ENCODE results near the gene PHF23. TPM values are rescaled to one million over a fixed set of nuclear protein-coding genes. Genes with fewer than 3 reads are reported as not detected.

Gene PHF23
- total and polyA plus RNA-seq, 3 experiments from 2014 or later = 25.8 to 51.9 (median 48.0) TPM

GRCh38 chr17:7256766-7257456 lies 17.7 kb upstream of the PHF23 start:
- POLR2A ChIA-PET = no interaction called here

GRCh38 chr17:7254511-7254910 lies 15.3 kb upstream of the PHF23 start:
- Histone ChIP-seq H3K4me1 (ENCODE audit: insufficient read depth, low read length) (peaks cover 24% of the 10 kb centered on the region), H3K27ac (ENCODE audit: low read depth, low read length) (no peak overlapping the region), H3K4me3 (ENCODE audit: low read length) (no peak overlapping the region), H3K27me3 (ENCODE audit: insufficient read depth, low read length, poor library complexity, severe bottlenecking) (no peaks in the 10 kb centered on the region), H3K9me3 (ENCODE audit: low read length) (no peaks in the 10 kb centered on the region), H3K36me3 (ENCODE audit: insufficient read depth, low read length) (peaks cover 10% of the 10 kb centered on the region)
- Mint-ChIP-seq H3K27ac (peak overlapping the region in 5 of 8 donors; percentile 43 to 95 (median 69)), H3K4me3 (peak overlapping the region in 4 of 7 donors; percentile 13 to 71 (median 26)), H3K4me1 (peaks cover 28 to 40% (median 29%) of the 10 kb centered on the region in 3 donors), H3K9me3 (no peaks in the 10 kb centered on the region), H3K36me3 (peaks cover 3 to 64% (median 7%) of the 10 kb centered on the region in 3 donors), H3K27me3 (peaks cover 0 to 2% of the 10 kb centered on the region in 2 donors)
- CTCF ChIA-PET = interaction anchor here (1.2 kb wide), 1 partner anchor 20 kb away, joined by 3 read pairs; the partner anchor contains the start of gene DVL2
- DNase-seq = no peak
- POLR2A ChIA-PET = interaction anchor here (0.6 kb wide), 1 partner anchor 431 kb away, joined by 3 read pairs; no protein-coding TSS in a partner anchor

More at GRCh38 chr17:7256766-7257456, 17.7 kb upstream of the PHF23 start:
- Mint-ChIP-seq H3K4me1 (peaks cover 16 to 37% (median 19%) of the 10 kb centered on the region in 3 donors), H3K4me3 (no peak overlapping the region), H3K9me3 (no peaks in the 10 kb centered on the region), H3K36me3 (peaks cover 3 to 60% (median 7%) of the 10 kb centered on the region in 3 donors), H3K27me3 (peaks cover 0 to 2% of the 10 kb centered on the region in 2 donors), H3K27ac (peak overlapping the region in 3 of 8 donors; percentile 1 to 66 (median 56))
- no peaks in the 10 kb centered on the region for H3K9me3 ChIP-seq (ENCODE audit: low read length)
- CTCF ChIA-PET = interaction anchor here (1.2 to 1.6 kb wide), 2 partner anchors 9 to 98 kb away, joined by 3 to 4 read pairs; partner anchors contain the start of gene TMEM95
- no peak overlapping the region for H3K27ac ChIP-seq (ENCODE audit: low read depth, low read length)
- no peaks in the 10 kb centered on the region for H3K27me3 ChIP-seq (ENCODE audit: insufficient read depth, low read length, poor library complexity, severe bottlenecking)
- no peak for DNase-seq
- H3K36me3 ChIP-seq (ENCODE audit: insufficient read depth, low read length) = peaks cover 10% of the 10 kb centered on the region
- no peak overlapping the region for H3K4me3 ChIP-seq (ENCODE audit: low read length)
- H3K4me1 ChIP-seq (ENCODE audit: insufficient read depth, low read length) = peaks cover 12% of the 10 kb centered on the region

- Mint-ChIP-seq H3K4me1 (peaks cover 38 to 52% (median 41%) of the 10 kb centered on the region in 3 donors), H3K36me3 (peaks cover 3 to 55% (median 7%) of the 10 kb centered on the region in 3 donors), H3K9me3 (no peaks in the 10 kb centered on the region), H3K27me3 (peaks cover 0 to 2% of the 10 kb centered on the region in 2 donors), H3K4me3 (peak overlapping the region; percentile 94 to 98 (median 96)), H3K27ac (peak overlapping the region; percentile 97 to 100 (median 99))
- peak overlapping the region; percentile 97 for H3K27ac ChIP-seq (ENCODE audit: low read depth, low read length)
- ChIA-PET CTCF (no interaction called here), POLR2A (no interaction called here)
- no peaks in the 10 kb centered on the region for H3K9me3 ChIP-seq (ENCODE audit: low read length)
- H3K36me3 ChIP-seq (ENCODE audit: insufficient read depth, low read length) = peaks cover 10% of the 10 kb centered on the region
- DNase-seq = no peak
- peaks cover 33% of the 10 kb centered on the region for H3K4me1 ChIP-seq (ENCODE audit: insufficient read depth, low read length)
- no peaks in the 10 kb centered on the region for H3K27me3 ChIP-seq (ENCODE audit: insufficient read depth, low read length, poor library complexity, severe bottlenecking)
- H3K4me3 ChIP-seq (ENCODE audit: low read length) = peak overlapping the region; percentile 85
Observed at GRCh38 chr17:7253082-7253481, 13.8 kb upstream of the PHF23 start.

- CTCF ChIA-PET = interaction anchor here (1.1 kb wide), 1 partner anchor 14 kb away, joined by 4 read pairs; no protein-coding TSS in a partner anchor
- Mint-ChIP-seq H3K36me3 (peaks cover 3 to 52% (median 7%) of the 10 kb centered on the region in 3 donors), H3K4me1 (peaks cover 38 to 55% (median 41%) of the 10 kb centered on the region in 3 donors), H3K27ac (peak within 1 kb of the TSS; percentile 97 to 100 (median 99)), H3K27me3 (peaks cover 0 to 2% of the 10 kb centered on the region in 2 donors), H3K4me3 (peak within 1 kb of the TSS; percentile 94 to 98 (median 96)), H3K9me3 (no peaks in the 10 kb centered on the region)
- no peaks in the 10 kb centered on the region for H3K27me3 ChIP-seq (ENCODE audit: insufficient read depth, low read length, poor library complexity, severe bottlenecking)
- H3K4me3 ChIP-seq (ENCODE audit: low read length) = peak within 1 kb of the TSS; percentile 85
- H3K9me3 ChIP-seq (ENCODE audit: low read length) = no peaks in the 10 kb centered on the region
- DNase-seq = peak; percentile 82 to 99 (median 87)
- POLR2A ChIA-PET = interaction anchor here (1.3 to 2.5 kb wide), 2 partner anchors 10 to 13 kb away, joined by 13 to 16 read pairs; partner anchors contain the start of genes GABARAP and PHF23
- peak within 1 kb of the TSS; percentile 97 for H3K27ac ChIP-seq (ENCODE audit: low read depth, low read length)
- H3K36me3 ChIP-seq (ENCODE audit: insufficient read depth, low read length) = peaks cover 10% of the 10 kb centered on the region
- peaks cover 33% of the 10 kb centered on the region for H3K4me1 ChIP-seq (ENCODE audit: insufficient read depth, low read length)
Observed at GRCh38 chr17:7252176-7253043, 13.2 kb upstream of the PHF23 start, which contains the start of gene ELP5. Gene ELP5, plus strand, starts transcription at chr17:7252215. Its CDS starts 336 bp downstream, at chr17:7252551.

GRCh38 chr17:7251661-7252175 lies 12.5 kb upstream of the PHF23 start, which contains the start of gene CTDNEP1:
Gene CTDNEP1, minus strand, starts transcription at chr17:7251734. Its CDS starts 438 bp downstream, at chr17:7251296.
- ChIA-PET CTCF (interaction anchor here (1.1 to 1.2 kb wide), 2 partner anchors 9 to 13 kb away, joined by 4 to 6 read pairs; partner anchors contain the start of gene GABARAP), POLR2A (interaction anchor here (0.7 to 2.5 kb wide), 5 partner anchors 9 to 868 kb away, joined by 3 to 16 read pairs (median 6); partner anchors contain the start of genes DVL2, GABARAP and PHF23)
- H3K36me3 ChIP-seq (ENCODE audit: insufficient read depth, low read length) = peaks cover 16% of the 10 kb centered on the region

GRCh38 chr17:7250695-7251627 lies 11.7 kb upstream of the PHF23 start:
- peak overlapping the region; percentile 68 for H3K4me3 ChIP-seq (ENCODE audit: low read length)
- Mint-ChIP-seq H3K27me3 (peaks cover 0 to 2% of the 10 kb centered on the region in 2 donors), H3K9me3 (no peaks in the 10 kb centered on the region), H3K4me1 (peaks cover 41 to 55% (median 46%) of the 10 kb centered on the region in 3 donors), H3K4me3 (peak overlapping the region; percentile 94 to 98 (median 96)), H3K27ac (peak overlapping the region; percentile 86 to 100 (median 96)), H3K36me3 (peaks cover 0 to 51% (median 14%) of the 10 kb centered on the region in 3 donors)
- peak in 2 of 5 donors; percentile 10 to 35 for DNase-seq
- ChIA-PET CTCF (interaction anchor here (1.1 to 1.2 kb wide), 2 partner anchors 8 to 13 kb away, joined by 4 to 6 read pairs; partner anchors contain the start of gene GABARAP), POLR2A (interaction anchor here (0.7 to 2.5 kb wide), 5 partner anchors 8 to 868 kb away, joined by 3 to 16 read pairs (median 6); partner anchors contain the start of genes DVL2, GABARAP and PHF23)
- H3K27me3 ChIP-seq (ENCODE audit: insufficient read depth, low read length, poor library complexity, severe bottlenecking) = no peaks in the 10 kb centered on the region
- H3K27ac ChIP-seq (ENCODE audit: low read depth, low read length) = peak overlapping the region; percentile 97
- H3K9me3 ChIP-seq (ENCODE audit: low read length) = no peaks in the 10 kb centered on the region
- peaks cover 33% of the 10 kb centered on the region for H3K4me1 ChIP-seq (ENCODE audit: insufficient read depth, low read length)
- H3K36me3 ChIP-seq (ENCODE audit: insufficient read depth, low read length) = peaks cover 23% of the 10 kb centered on the region

More at GRCh38 chr17:7251661-7252175, 12.5 kb upstream of the PHF23 start, which contains the start of gene CTDNEP1:
- no peaks in the 10 kb centered on the region for H3K9me3 ChIP-seq (ENCODE audit: low read length)
- Mint-ChIP-seq H3K4me3 (peak within 1 kb of the TSS; percentile 94 to 98 (median 96)), H3K27me3 (peaks cover 0 to 2% of the 10 kb centered on the region in 2 donors), H3K9me3 (no peaks in the 10 kb centered on the region), H3K27ac (peak within 1 kb of the TSS; percentile 97 to 100 (median 99)), H3K4me1 (peaks cover 38 to 55% (median 41%) of the 10 kb centered on the region in 3 donors), H3K36me3 (peaks cover under 1 to 50% (median 10%) of the 10 kb centered on the region in 3 donors)
- peak within 1 kb of the TSS; percentile 97 for H3K27ac ChIP-seq (ENCODE audit: low read depth, low read length)
- H3K27me3 ChIP-seq (ENCODE audit: insufficient read depth, low read length, poor library complexity, severe bottlenecking) = no peaks in the 10 kb centered on the region
- H3K4me1 ChIP-seq (ENCODE audit: insufficient read depth, low read length) = peaks cover 33% of the 10 kb centered on the region
- peak in 4 of 5 donors; percentile 98 to 100 (median 98) for DNase-seq
- peak within 1 kb of the TSS; percentile 85 for H3K4me3 ChIP-seq (ENCODE audit: low read length)

All from CD8-positive, alpha-beta memory T cell (primary cell).